Epithelial cell of proximal tubule (primary cell): Measurements from ENCODE around the gene SYCE1. TPM values are rescaled to one million over a fixed set of nuclear protein-coding genes. Genes with fewer than 3 reads are reported as not detected.
"Not testable (repeated sequence)": the region's sequence is repeated elsewhere in the genome, so short reads cannot be mapped to it uniquely, and the experiment has no call there.

ENCODE experiments used
- DNase-seq: peaks from one replicate; pipeline ENCODE4 v3.0.0-alpha.2; 2011; ENCODE audit warnings: low read depth
- H3K4me3 ChIP-seq: 2 replicates; pipeline ENCODE4 v1.5.1; 2011; ENCODE audit warnings: low read depth, mild to moderate bottlenecking, low read length
- CTCF ChIP-seq: conservative IDR thresholded peaks from 2 replicates; pipeline ENCODE4 v1.5.1; 2012; ENCODE audit warnings: low read depth, mild to moderate bottlenecking, low read length
- total RNA-seq: library from RNA; depleted of rRNA; stranded (reverse); fragments of >200 nt; gene quantifications from 2 replicates; pipeline ENCODE4 v1.2.3, GENCODE V29; 2015

SYCE1 gene
- total RNA-seq, 1 donor from 2014 or later: not detected

- TF ChIP-seq CTCF: no peak
- no peak for DNase-seq
- H3K4me3 ChIP-seq: no peak overlapping the region
Measured at GRCh38 chr10:133523631-133524203, 41.7 kb downstream of the SYCE1 start.

- DNase-seq: no peak
- peak; percentile 82 for TF ChIP-seq CTCF
- H3K4me3 ChIP-seq: peak overlapping the region; percentile 48
Measured at GRCh38 chr10:133520193-133520738, 45.1 kb downstream of the SYCE1 start.

GRCh38 chr10:133518517-133518916 lies 46.9 kb downstream of the SYCE1 start:
- H3K4me3 ChIP-seq, DNase-seq: not testable (repeated sequence)

- H3K4me3 ChIP-seq: no peak overlapping the region
- no peak for DNase-seq
- TF ChIP-seq CTCF: no peak
Measured at GRCh38 chr10:133516057-133516456, 49.3 kb downstream of the SYCE1 start.

- no peak overlapping the region for H3K4me3 ChIP-seq
- no peak for TF ChIP-seq CTCF
- no peak for DNase-seq
Measured at GRCh38 chr10:133515471-133515870, 49.9 kb downstream of the SYCE1 start.

GRCh38 chr10:133511907-133512528 lies 53.4 kb downstream of the SYCE1 start:
- no peak overlapping the region for H3K4me3 ChIP-seq
- TF ChIP-seq CTCF: no peak
- no peak for DNase-seq

GRCh38 chr10:133511408-133511807 lies 54.0 kb downstream of the SYCE1 start:
- no peak overlapping the region for H3K4me3 ChIP-seq
- no peak for TF ChIP-seq CTCF
- DNase-seq: no peak
